K562 (cell line): ENCODE data around the gene ENKUR. TPM values are rescaled to one million over a fixed set of nuclear protein-coding genes. Genes with fewer than 3 reads are reported as not detected.

Experiments
- ATF6 ChIP-seq: sonication (generic); formaldehyde crosslinking; IDR thresholded peaks from 2 replicates; pipeline ENCODE4 v1.4.0; 2020; ENCODE audit warnings: mild to moderate bottlenecking, missing genetic modification reagents
- CBFA2T2 ChIP-seq: fragments of 450-650 bp; conservative IDR thresholded peaks from 2 replicates; pipeline ENCODE4 v1.6.1; 2017; ENCODE audit warnings: mild to moderate bottlenecking
- DMBX1 ChIP-seq: fragments of 250-450 bp; sonication (Bioruptor Pico); IDR thresholded peaks from 2 replicates; pipeline ENCODE4 v1.8.0; 2022; ENCODE audit warnings: inconsistent platforms, mild to moderate bottlenecking, moderate library complexity, borderline replicate concordance
- ETS1 ChIP-seq: conservative IDR thresholded peaks from 2 replicates; pipeline ENCODE4 v1.6.1; 2011; ENCODE audit warnings: low read depth, mild to moderate bottlenecking, low read length; ENCODE audit not compliant: control insufficient read depth
- HLTF ChIP-seq: fragments of 450-650 bp; IDR thresholded peaks from 2 replicates; pipeline ENCODE4 v1.6.1; 2016
- POU5F1 ChIP-seq: fragments of 150-350 bp; IDR thresholded peaks from 2 replicates; pipeline ENCODE4 v1.6.1; 2014; ENCODE audit warnings: borderline replicate concordance, low read length, low read depth, mild to moderate bottlenecking; ENCODE audit not compliant: partially characterized antibody
- PTTG1 ChIP-seq: fragments of 450-650 bp; IDR thresholded peaks from 2 replicates; pipeline ENCODE4 v1.6.1; 2016; ENCODE audit warnings: low read depth, mild to moderate bottlenecking, missing genetic modification characterization, missing compliant biosample characterization
- RBM39 ChIP-seq: fragments of 200-400 bp; formaldehyde crosslinking; optimal IDR thresholded peaks from 2 replicates; pipeline ENCODE3; 2018; ENCODE audit warnings: low read depth, low read length
- SLC30A9 ChIP-seq: fragments of 250-450 bp; sonication (Bioruptor Pico); IDR thresholded peaks from 2 replicates; pipeline ENCODE4 v1.8.0; 2022; ENCODE audit warnings: mild to moderate bottlenecking, moderate library complexity
- SNIP1 ChIP-seq: fragments of 450-650 bp; IDR thresholded peaks from 2 replicates; pipeline ENCODE4 v1.7.1; 2017; ENCODE audit warnings: low read depth, mild to moderate bottlenecking
- TRIM24 ChIP-seq, 2 experiments: fragments of 450-650 bp; IDR thresholded peaks; 2 replicates each; pipeline ENCODE4 v1.6.1; 2016
- ZNF124 ChIP-seq: sonication (generic); formaldehyde crosslinking; IDR thresholded peaks from 2 replicates; pipeline ENCODE4 v1.8.1; 2022; ENCODE audit warnings: missing genetic modification reagents
- ZNF140 ChIP-seq: fragments of 250-450 bp; sonication (Bioruptor Pico); IDR thresholded peaks from 2 replicates; pipeline ENCODE4 v1.8.0; 2021; ENCODE audit warnings: moderate library complexity, mild to moderate bottlenecking, inconsistent platforms
- ZNF224 ChIP-seq: sonication (generic); formaldehyde crosslinking; IDR thresholded peaks from 2 replicates; pipeline ENCODE4 v1.8.0; 2022; ENCODE audit warnings: mild to moderate bottlenecking, missing genetic modification reagents
- ZNF583 ChIP-seq: fragments of 250-450 bp; sonication (Bioruptor Pico); IDR thresholded peaks from 2 replicates; pipeline ENCODE4 v1.4.0; 2020
- polyA plus RNA-seq, 8 experiments: library from polyadenylated mRNA; depleted of rRNA in 4 of 8; stranded (reverse) in 5 of 8; unstranded in 3 of 8; fragments of >200 nt; fragmentation: Nextera tagmentation in 2 of 8; fragmentation: Illumina TruSeq in 1 of 8; extraction: Ambion mirVana in 2 of 8; extraction: Trizol in 1 of 8; gene quantifications; 2 replicates each; pipeline versions ENCODE4 v1.2.1 to v1.2.3, GENCODE V29; 2011 to 2014; ENCODE audit warnings: inconsistent platforms in 1 of 8, missing spikeins in 1 of 8
- total RNA-seq, 7 experiments: library from RNA; depleted of rRNA in 6 of 7; stranded (reverse); fragments of >200 nt in 6 of 7; fragmentation: Illumina TruSeq in 2 of 7; extraction: Trizol in 2 of 7; gene quantifications; 2 replicates each; pipeline versions ENCODE4 v1.2.1 to v1.2.3, GENCODE V29; 2011 to 2021; ENCODE audit warnings: low replicate concordance in 1 of 7
- TF ChIP-seq, protein P1 (sequence below): sonication (generic); formaldehyde crosslinking; IDR thresholded peaks from 2 replicates; pipeline ENCODE4 v1.8.1; 2023; ENCODE audit warnings: missing genetic modification reagents, mild to moderate bottlenecking, borderline replicate concordance
- TF ChIP-seq, protein P2 (sequence below): fragments of 250-450 bp; sonication (Bioruptor Pico); IDR thresholded peaks from 2 replicates; pipeline ENCODE4 v1.9.0; 2021; ENCODE audit warnings: mild to moderate bottlenecking
- TF ChIP-seq, protein P3 (sequence below): IDR thresholded peaks from 3 replicates; pipeline ENCODE4 v1.6.1; 2011; ENCODE audit warnings: borderline replicate concordance, mild to moderate bottlenecking; ENCODE audit not compliant: insufficient read length, insufficient read depth

Gene ENKUR
- total and polyA plus RNA-seq, 9 of the 15 experiments (the other 6 are each of a cell fraction or from before 2014, with no cell fraction given) = 0.06 to 0.46 (median 0.20) TPM

DNA sequence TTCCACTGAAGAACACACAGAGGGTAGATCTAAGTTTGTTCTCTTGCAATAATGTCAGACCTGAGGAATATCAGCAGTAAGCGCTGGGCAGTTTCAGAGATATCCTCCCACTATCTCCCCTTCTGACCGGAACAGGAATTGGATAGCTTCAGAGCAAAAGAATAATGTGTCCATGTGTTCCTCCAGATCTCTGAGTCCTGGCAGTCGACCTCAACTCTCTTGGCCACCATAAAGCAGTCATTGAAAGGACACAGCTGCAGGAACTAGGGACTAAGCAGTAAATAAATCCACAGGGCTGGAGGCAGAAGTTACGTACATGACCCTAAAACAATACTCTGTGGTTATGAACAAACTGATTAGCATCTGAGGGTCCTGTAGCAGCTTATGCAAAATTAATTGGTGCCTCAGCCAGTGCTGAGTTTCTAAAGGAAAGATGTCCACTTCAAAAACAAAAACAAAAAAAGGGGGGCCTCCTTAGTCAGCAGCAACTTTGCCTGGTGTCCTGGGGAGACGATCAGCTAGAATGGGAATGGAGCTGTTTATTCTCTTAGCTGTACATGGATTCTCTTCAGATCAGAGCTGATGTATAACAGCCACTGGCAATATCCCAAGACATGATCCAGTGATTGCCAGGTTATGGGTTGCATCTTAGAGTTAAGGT is 57.1 kb downstream of the ENKUR start (continued):
- TF ChIP-seq, protein P1, sequence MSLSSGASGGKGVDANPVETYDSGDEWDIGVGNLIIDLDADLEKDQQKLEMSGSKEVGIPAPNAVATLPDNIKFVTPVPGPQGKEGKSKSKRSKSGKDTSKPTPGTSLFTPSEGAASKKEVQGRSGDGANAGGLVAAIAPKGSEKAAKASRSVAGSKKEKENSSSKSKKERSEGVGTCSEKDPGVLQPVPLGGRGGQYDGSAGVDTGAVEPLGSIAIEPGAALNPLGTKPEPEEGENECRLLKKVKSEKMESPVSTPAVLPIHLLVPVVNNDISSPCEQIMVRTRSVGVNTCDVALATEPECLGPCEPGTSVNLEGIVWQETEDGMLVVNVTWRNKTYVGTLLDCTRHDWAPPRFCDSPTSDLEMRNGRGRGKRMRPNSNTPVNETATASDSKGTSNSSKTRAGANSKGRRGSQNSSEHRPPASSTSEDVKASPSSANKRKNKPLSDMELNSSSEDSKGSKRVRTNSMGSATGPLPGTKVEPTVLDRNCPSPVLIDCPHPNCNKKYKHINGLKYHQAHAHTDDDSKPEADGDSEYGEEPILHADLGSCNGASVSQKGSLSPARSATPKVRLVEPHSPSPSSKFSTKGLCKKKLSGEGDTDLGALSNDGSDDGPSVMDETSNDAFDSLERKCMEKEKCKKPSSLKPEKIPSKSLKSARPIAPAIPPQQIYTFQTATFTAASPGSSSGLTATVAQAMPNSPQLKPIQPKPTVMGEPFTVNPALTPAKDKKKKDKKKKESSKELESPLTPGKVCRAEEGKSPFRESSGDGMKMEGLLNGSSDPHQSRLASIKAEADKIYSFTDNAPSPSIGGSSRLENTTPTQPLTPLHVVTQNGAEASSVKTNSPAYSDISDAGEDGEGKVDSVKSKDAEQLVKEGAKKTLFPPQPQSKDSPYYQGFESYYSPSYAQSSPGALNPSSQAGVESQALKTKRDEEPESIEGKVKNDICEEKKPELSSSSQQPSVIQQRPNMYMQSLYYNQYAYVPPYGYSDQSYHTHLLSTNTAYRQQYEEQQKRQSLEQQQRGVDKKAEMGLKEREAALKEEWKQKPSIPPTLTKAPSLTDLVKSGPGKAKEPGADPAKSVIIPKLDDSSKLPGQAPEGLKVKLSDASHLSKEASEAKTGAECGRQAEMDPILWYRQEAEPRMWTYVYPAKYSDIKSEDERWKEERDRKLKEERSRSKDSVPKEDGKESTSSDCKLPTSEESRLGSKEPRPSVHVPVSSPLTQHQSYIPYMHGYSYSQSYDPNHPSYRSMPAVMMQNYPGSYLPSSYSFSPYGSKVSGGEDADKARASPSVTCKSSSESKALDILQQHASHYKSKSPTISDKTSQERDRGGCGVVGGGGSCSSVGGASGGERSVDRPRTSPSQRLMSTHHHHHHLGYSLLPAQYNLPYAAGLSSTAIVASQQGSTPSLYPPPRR (CRISPR knock-in tag) = no peak
- TF ChIP-seq ETS1 (no peak), DMBX1 (CRISPR knock-in tag) (peak; percentile 82), HLTF (no peak), ZNF124 (CRISPR knock-in tag) (no peak), RBM39 (no peak), ATF6 (no peak), SLC30A9 (CRISPR knock-in tag) (no peak), TRIM24 (IDR thresholded peaks at IDR 0.05) (no peak), CBFA2T2 (peak; percentile 53; the same call in 1 of the 2 replicates), ZNF583 (CRISPR knock-in tag) (no peak), SNIP1 (no peak), POU5F1 (no peak), ZNF140 (no peak), ZNF224 (CRISPR knock-in tag) (no peak), PTTG1 (tag) (no peak)
- TF ChIP-seq, protein P2, sequence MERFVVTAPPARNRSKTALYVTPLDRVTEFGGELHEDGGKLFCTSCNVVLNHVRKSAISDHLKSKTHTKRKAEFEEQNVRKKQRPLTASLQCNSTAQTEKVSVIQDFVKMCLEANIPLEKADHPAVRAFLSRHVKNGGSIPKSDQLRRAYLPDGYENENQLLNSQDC (CRISPR knock-in tag) = no peak
- TF ChIP-seq, protein P3, sequence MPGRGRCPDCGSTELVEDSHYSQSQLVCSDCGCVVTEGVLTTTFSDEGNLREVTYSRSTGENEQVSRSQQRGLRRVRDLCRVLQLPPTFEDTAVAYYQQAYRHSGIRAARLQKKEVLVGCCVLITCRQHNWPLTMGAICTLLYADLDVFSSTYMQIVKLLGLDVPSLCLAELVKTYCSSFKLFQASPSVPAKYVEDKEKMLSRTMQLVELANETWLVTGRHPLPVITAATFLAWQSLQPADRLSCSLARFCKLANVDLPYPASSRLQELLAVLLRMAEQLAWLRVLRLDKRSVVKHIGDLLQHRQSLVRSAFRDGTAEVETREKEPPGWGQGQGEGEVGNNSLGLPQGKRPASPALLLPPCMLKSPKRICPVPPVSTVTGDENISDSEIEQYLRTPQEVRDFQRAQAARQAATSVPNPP = no peak
